Lung (tissue), 12 donors: ENCODE data around the gene OR56A3. TPM values are rescaled to one million over a fixed set of nuclear protein-coding genes. Genes with fewer than 3 reads are reported as not detected.

Source experiments
- ATAC-seq: fragments of 200-7000 bp; cut with Tn5 transposase; one replicate; pipeline ENCODE4 v1.9.1; 2020; ENCODE audit warnings: moderate number of reproducible peaks; ENCODE audit not compliant: insufficient read depth, low FRiP score
- DNase-seq, 3 donors: peaks; one replicate each; pipeline ENCODE4 v3.0.0-alpha.2; 2013 to 2017
- H3K27ac ChIP-seq, 2 donors: one replicate each; pipeline ENCODE4 v1.5.1; 2013; ENCODE audit warnings: mild to moderate bottlenecking in 2 of 2, moderate library complexity in 2 of 2, control low read depth in 1 of 2, inconsistent platforms in 1 of 2, low read depth in 1 of 2, low read length in 1 of 2
- H3K27me3 ChIP-seq, 3 donors: one replicate each; pipeline ENCODE4 v1.5.1; 2013; ENCODE audit warnings: low read length in 2 of 3; ENCODE audit not compliant: control insufficient read depth in 3 of 3, insufficient read depth in 3 of 3
- H3K36me3 ChIP-seq, 4 donors: one replicate each; pipeline ENCODE4 v1.5.1; 2013; ENCODE audit warnings: low read length in 4 of 4, mild to moderate bottlenecking in 1 of 4, moderate library complexity in 1 of 4; ENCODE audit not compliant: control insufficient read depth in 4 of 4, insufficient read depth in 4 of 4
- H3K4me1 ChIP-seq, 5 donors: one replicate each; pipeline ENCODE4 v1.5.1; 2013; ENCODE audit warnings: low read length in 5 of 5, mild to moderate bottlenecking in 2 of 5, moderate library complexity in 1 of 5; ENCODE audit not compliant: control insufficient read depth in 5 of 5, insufficient read depth in 5 of 5
- H3K4me3 ChIP-seq: one replicate; pipeline ENCODE4 v1.5.1; 2013; ENCODE audit warnings: mild to moderate bottlenecking, control low read depth, moderate library complexity
- H3K9ac ChIP-seq, 2 donors: one replicate each; pipeline ENCODE4 v1.5.1; 2013; ENCODE audit warnings: low read length in 2 of 2, control low read depth in 1 of 2; ENCODE audit not compliant: insufficient read depth in 1 of 2
- H3K9me3 ChIP-seq, 4 donors: one replicate each; pipeline ENCODE4 v1.5.1; 2013; ENCODE audit warnings: low read length in 3 of 4, mild to moderate bottlenecking in 1 of 4, moderate library complexity in 1 of 4; ENCODE audit not compliant: control insufficient read depth in 4 of 4, insufficient read depth in 3 of 4
- WGBS, 2 donors: extraction: QIAGEN DNeasy Blood & Tissue Kit; methylation state at CpG; one replicate each; pipeline ENCODE4 v1.1.7; 2013; 5-methylcytosine and 5-hydroxymethylcytosine counted together
- polyA plus RNA-seq, 2 donors: library from polyadenylated mRNA; stranded (reverse); fragments of 200-250 nt; gene quantifications; one replicate each; pipeline ENCODE4 v1.2.1, GENCODE V29; 2013
- total RNA-seq, 2 donors: library from RNA; depleted of rRNA in 1 of 2; stranded (reverse); fragments of >200 nt in 1 of 2; gene quantifications; one replicate each; pipeline ENCODE4 v1.2.1, GENCODE V29; 2014 to 2021
- TF ChIP-seq, protein P1 (sequence below): IDR thresholded peaks from 2 replicates; pipeline ENCODE4 v1.5.1; 2012; ENCODE audit warnings: mild to moderate bottlenecking; ENCODE audit errors: control extremely low read depth, extremely low read depth
- donor health status: control.
- donor health status: control.
- donor health status: Bipolar disorder and iron deficiency.
- donor health status: healthy.
- donor health status: DM: yes; HTN: yes; CAD: no.

The OR56A3 gene
- total and polyA plus RNA-seq, 4 donors: not detected

GRCh38 chr11:5966958-5967357 lies 24.9 kb downstream of the OR56A3 start:
- DNase-seq (no peak), ATAC-seq (no peak)
- TF ChIP-seq, protein P1, sequence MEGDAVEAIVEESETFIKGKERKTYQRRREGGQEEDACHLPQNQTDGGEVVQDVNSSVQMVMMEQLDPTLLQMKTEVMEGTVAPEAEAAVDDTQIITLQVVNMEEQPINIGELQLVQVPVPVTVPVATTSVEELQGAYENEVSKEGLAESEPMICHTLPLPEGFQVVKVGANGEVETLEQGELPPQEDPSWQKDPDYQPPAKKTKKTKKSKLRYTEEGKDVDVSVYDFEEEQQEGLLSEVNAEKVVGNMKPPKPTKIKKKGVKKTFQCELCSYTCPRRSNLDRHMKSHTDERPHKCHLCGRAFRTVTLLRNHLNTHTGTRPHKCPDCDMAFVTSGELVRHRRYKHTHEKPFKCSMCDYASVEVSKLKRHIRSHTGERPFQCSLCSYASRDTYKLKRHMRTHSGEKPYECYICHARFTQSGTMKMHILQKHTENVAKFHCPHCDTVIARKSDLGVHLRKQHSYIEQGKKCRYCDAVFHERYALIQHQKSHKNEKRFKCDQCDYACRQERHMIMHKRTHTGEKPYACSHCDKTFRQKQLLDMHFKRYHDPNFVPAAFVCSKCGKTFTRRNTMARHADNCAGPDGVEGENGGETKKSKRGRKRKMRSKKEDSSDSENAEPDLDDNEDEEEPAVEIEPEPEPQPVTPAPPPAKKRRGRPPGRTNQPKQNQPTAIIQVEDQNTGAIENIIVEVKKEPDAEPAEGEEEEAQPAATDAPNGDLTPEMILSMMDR: no peak
- Histone ChIP-seq H3K4me1 (no peaks in the 10 kb centered on the region), H3K9ac (no peak overlapping the region), H3K4me3 (no peak overlapping the region), H3K36me3 (no peaks in the 10 kb centered on the region), H3K27ac (no peak overlapping the region), H3K27me3 (no peaks in the 10 kb centered on the region), H3K9me3 (peaks cover 0 to 11% (median 5%) of the 10 kb centered on the region in 4 donors)
- WGBS, 2 donors: 68 to 77% methylated on average over 2 of the region's 2 CpGs

- no peak overlapping the region for H3K4me3 ChIP-seq
- no peaks in the 10 kb centered on the region for H3K4me1 ChIP-seq
- DNase-seq (no peak), ATAC-seq (no peak)
- H3K36me3 ChIP-seq: no peaks in the 10 kb centered on the region
- TF ChIP-seq, protein P1: no peak
- no peak overlapping the region for H3K27ac ChIP-seq
- H3K9me3 ChIP-seq: peaks cover 0 to 11% (median 5%) of the 10 kb centered on the region in 4 donors
- H3K27me3 ChIP-seq: no peaks in the 10 kb centered on the region
- no peak overlapping the region for H3K9ac ChIP-seq
- WGBS, 2 donors: 58 to 80% methylated on average over 3 of the region's 3 CpGs
Measured at GRCh38 chr11:5967708-5968107, 25.7 kb downstream of the OR56A3 start.

DNA sequence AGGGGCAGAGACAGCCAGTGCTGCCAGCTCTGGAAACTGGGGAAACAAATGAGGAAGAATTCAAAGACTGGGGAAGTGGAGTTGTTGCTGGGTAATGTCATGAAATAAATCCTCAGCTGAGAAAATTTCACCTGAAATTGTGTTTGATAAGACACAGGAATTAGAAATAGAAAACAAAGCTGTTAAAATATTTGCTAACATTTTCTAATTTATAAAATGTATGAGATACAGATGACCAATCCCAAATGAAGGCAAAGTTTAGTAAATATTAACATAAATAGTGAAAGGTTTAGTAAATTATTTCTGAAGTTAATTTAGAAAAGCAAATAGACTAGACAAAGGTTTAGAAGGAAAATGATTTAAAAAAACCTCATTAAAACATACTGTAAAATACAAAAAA lies 26.3 kb downstream of the OR56A3 start, which contains the start of gene OR56A5:
Gene OR56A5 (minus strand): TSS at position 101 of the 400 bp plus-strand sequence. CDS start 0 bp downstream, at position 101.
- Histone ChIP-seq H3K27ac (no peak within 1 kb of the TSS), H3K4me1 (no peaks in the 10 kb centered on the region), H3K4me3 (no peak within 1 kb of the TSS), H3K9me3 (peaks cover 0 to 8% (median 5%) of the 10 kb centered on the region in 4 donors), H3K27me3 (no peaks in the 10 kb centered on the region), H3K36me3 (no peaks in the 10 kb centered on the region), H3K9ac (no peak within 1 kb of the TSS)
- ATAC-seq (no peak), DNase-seq (no peak)
- TF ChIP-seq, protein P1: no peak

DNA sequence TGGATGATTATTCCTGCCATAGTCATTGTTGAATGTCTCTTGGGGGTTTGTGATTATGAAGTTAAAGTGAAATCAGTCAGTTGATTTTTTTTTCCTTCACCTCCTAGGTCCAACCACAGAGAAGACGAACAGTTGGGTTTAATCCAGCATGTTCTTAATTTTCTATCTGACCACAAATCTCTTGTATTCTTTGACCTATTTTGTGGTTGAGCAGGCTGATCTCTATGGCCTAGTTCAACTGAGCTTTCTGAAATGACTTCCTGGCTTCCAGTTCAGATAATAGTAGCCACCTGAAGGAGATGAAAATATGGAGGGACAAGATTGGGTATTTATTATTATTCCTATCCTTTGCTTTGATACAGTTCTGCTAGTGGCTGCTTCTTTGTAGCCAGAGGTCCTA lies 31.5 kb downstream of the OR56A3 start:
- no peak overlapping the region for H3K27ac ChIP-seq

More for the DNA sequence above, 31.5 kb downstream of the OR56A3 start:
- Histone ChIP-seq H3K9ac (no peak overlapping the region), H3K27me3 (no peaks in the 10 kb centered on the region), H3K4me1 (no peaks in the 10 kb centered on the region), H3K4me3 (no peak overlapping the region), H3K36me3 (no peaks in the 10 kb centered on the region), H3K9me3 (no peaks in the 10 kb centered on the region)
- DNase-seq (no peak), ATAC-seq (no peak)
- TF ChIP-seq, protein P1: no peak
- whole genome bisulfite sequencing, 2 donors: 35 to 42% methylated on average over 1 of the region's 1 CpG
